HL-60 (cell line): Measurements from ENCODE around the gene PCED1B.

Experiments used
- DNase-seq, 2 experiments: peaks; one replicate each; pipeline ENCODE4 v3.0.0-alpha.2; 2010 to 2020; ENCODE audit warnings: low read depth in 1 of 2, low spot score in 1 of 2
- H3K27ac ChIP-seq: fragments of 250-450 bp; sonication (Bioruptor Pico); replicated peaks from 2 replicates; pipeline ENCODE4 v1.5.1; 2020; ENCODE audit warnings: mild to moderate bottlenecking, moderate library complexity
- H3K27me3 ChIP-seq: fragments of 250-450 bp; sonication (Bioruptor Pico); 2 replicates; pipeline ENCODE4 v1.5.1; 2021; ENCODE audit warnings: mild to moderate bottlenecking, moderate library complexity; ENCODE audit not compliant: insufficient read depth, poor library complexity, severe bottlenecking
- H3K4me3 ChIP-seq: replicated peaks from 2 replicates; pipeline ENCODE4 v1.5.1; 2011; ENCODE audit warnings: mild to moderate bottlenecking, control low read depth, low read length; ENCODE audit not compliant: insufficient read depth
- CTCF ChIP-seq: IDR thresholded peaks from one replicate; pipeline ENCODE4 v1.5.1; 2011; ENCODE audit warnings: low read length, control low read depth, inconsistent platforms; ENCODE audit not compliant: insufficient read depth
- GABPA ChIP-seq: IDR thresholded peaks from 2 replicates; pipeline ENCODE4 v1.6.1; 2012; ENCODE audit warnings: low read depth
- POLR2AphosphoS5 ChIP-seq: IDR thresholded peaks from 2 replicates; pipeline ENCODE4 v1.6.1; 2012; ENCODE audit warnings: low read depth
- REST ChIP-seq: IDR thresholded peaks from 2 replicates; pipeline ENCODE4 v1.6.1; 2012; ENCODE audit warnings: low read depth; ENCODE audit not compliant: insufficient replicate concordance
- SPI1 ChIP-seq: IDR thresholded peaks from 2 replicates; pipeline ENCODE4 v1.6.1; 2012; ENCODE audit warnings: low read depth, mild to moderate bottlenecking, borderline replicate concordance

PCED1B gene

GRCh38 chr12:47235258-47236040 lies 156.0 kb downstream of the PCED1B start:
- H3K27me3 ChIP-seq: no peaks in the 10 kb centered on the region
- no peak overlapping the region for H3K4me3 ChIP-seq
- DNase-seq: no peak
- H3K27ac ChIP-seq: no peak overlapping the region
- no peak for TF ChIP-seq CTCF
- no peak for TF ChIP-seq POLR2AphosphoS5
- TF ChIP-seq SPI1: no peak

- Histone ChIP-seq H3K4me3 (no peak overlapping the region), H3K27ac (no peak overlapping the region), H3K27me3 (no peaks in the 10 kb centered on the region)
- no peak for TF ChIP-seq SPI1
- TF ChIP-seq CTCF: no peak
- TF ChIP-seq GABPA: no peak
- no peak for DNase-seq
Measured at GRCh38 chr12:47236109-47236714, 156.8 kb downstream of the PCED1B start.

- no peak overlapping the region for H3K27ac ChIP-seq
- TF ChIP-seq REST (no peak), POLR2AphosphoS5 (no peak), GABPA (no peak), CTCF (no peak), SPI1 (no peak)
- no peak overlapping the region for H3K4me3 ChIP-seq
- H3K27me3 ChIP-seq: no peaks in the 10 kb centered on the region
- no peak for DNase-seq
Measured at GRCh38 chr12:47237751-47238211, 158.4 kb downstream of the PCED1B start.

GRCh38 chr12:47238669-47239114 lies 159.3 kb downstream of the PCED1B start:
- no peak overlapping the region for H3K4me3 ChIP-seq
- no peaks in the 10 kb centered on the region for H3K27me3 ChIP-seq
- no peak for DNase-seq
- no peak overlapping the region for H3K27ac ChIP-seq
- TF ChIP-seq GABPA: no peak
- no peak for TF ChIP-seq CTCF
- no peak for TF ChIP-seq POLR2AphosphoS5
